ENCODE data around the gene KLF11. TPM values are rescaled to one million over a fixed set of nuclear protein-coding genes. Genes with fewer than 3 reads are reported as not detected.

Gene KLF11
- polyA plus RNA-seq, 1 donor from 2014 or later, result 5.7 TPM

GRCh38 chr2:10053351-10053750 is 10.0 kb downstream of the KLF11 start:
- H3F3A ChIP-seq (ENCODE audit: insufficient read depth, low read length, poor library complexity, severe bottlenecking), result no peaks in the 10 kb centered on the region
- TF ChIP-seq SMC3 (conservative IDR thresholded peaks at IDR 0.05; ENCODE audit: poor library complexity) (no peak), EP300 (conservative IDR thresholded peaks at IDR 0.05; ENCODE audit: poor library complexity, severe bottlenecking) (no peak), RAD21 (conservative IDR thresholded peaks at IDR 0.05) (no peak), POLR2AphosphoS5 (IDR thresholded peaks at IDR 0.05) (no peak), MXI1 (conservative IDR thresholded peaks at IDR 0.05; ENCODE audit: poor library complexity, severe bottlenecking) (no peak), REST (IDR thresholded peaks at IDR 0.05; ENCODE audit: borderline replicate concordance) (no peak), TAF1 (IDR thresholded peaks at IDR 0.05; ENCODE audit: low read depth) (no peak), EZH2 (IDR thresholded peaks at IDR 0.05; ENCODE audit: borderline replicate concordance, insufficient read depth, low read length, poor library complexity, severe bottlenecking) (no peak), CTCF (IDR thresholded peaks at IDR 0.05; ENCODE audit: poor library complexity, severe bottlenecking) (no peak)
- H3K4me3 ChIP-seq (ENCODE audit: low read length), result no peak overlapping the region
- H3K27me3 ChIP-seq (ENCODE audit: insufficient read depth, low read depth, low read length), result no peaks in the 10 kb centered on the region
- H3K9me2 ChIP-seq (ENCODE audit: insufficient read depth, low read length), result no peaks in the 10 kb centered on the region
- H3K27ac ChIP-seq (ENCODE audit: low read length), result no peak overlapping the region
- H4K20me1 ChIP-seq (ENCODE audit: insufficient read depth), result no peaks in the 10 kb centered on the region
- H3K4me2 ChIP-seq (ENCODE audit: low read length), result no peak overlapping the region
- H3K9ac ChIP-seq (ENCODE audit: low read length), result no peak overlapping the region
- no peaks in the 10 kb centered on the region for H3K9me3 ChIP-seq (ENCODE audit: low read length)
- no peak overlapping the region for H2AFZ ChIP-seq (ENCODE audit: low read depth, low read length)
- H3K36me3 ChIP-seq (ENCODE audit: insufficient read depth, low read length), result no peaks in the 10 kb centered on the region
- no peaks in the 10 kb centered on the region for H3K79me2 ChIP-seq (replicated peaks; ENCODE audit: insufficient read depth, low read length)

GRCh38 chr2:10054424-10054823 is 11.1 kb downstream of the KLF11 start:
- Histone ChIP-seq H3K36me3 (ENCODE audit: insufficient read depth, low read length) (no peaks in the 10 kb centered on the region), H4K20me1 (ENCODE audit: insufficient read depth) (no peaks in the 10 kb centered on the region), H3K27me3 (ENCODE audit: insufficient read depth, low read depth, low read length) (no peaks in the 10 kb centered on the region), H3K9me3 (ENCODE audit: low read length) (no peaks in the 10 kb centered on the region), H3K9me2 (ENCODE audit: insufficient read depth, low read length) (no peaks in the 10 kb centered on the region), H3K4me2 (ENCODE audit: low read length) (no peak overlapping the region), H3K27ac (ENCODE audit: low read length) (no peak overlapping the region), H3F3A (ENCODE audit: insufficient read depth, low read length, poor library complexity, severe bottlenecking) (no peaks in the 10 kb centered on the region), H2AFZ (ENCODE audit: low read depth, low read length) (no peak overlapping the region), H3K79me2 (replicated peaks; ENCODE audit: insufficient read depth, low read length) (no peaks in the 10 kb centered on the region), H3K9ac (ENCODE audit: low read length) (no peak overlapping the region), H3K4me3 (ENCODE audit: low read length) (no peak overlapping the region)
- no peak for TF ChIP-seq SMC3 (conservative IDR thresholded peaks at IDR 0.05; ENCODE audit: poor library complexity)
- TF ChIP-seq REST (IDR thresholded peaks at IDR 0.05; ENCODE audit: borderline replicate concordance), result no peak
- no peak for TF ChIP-seq CTCF (IDR thresholded peaks at IDR 0.05; ENCODE audit: poor library complexity, severe bottlenecking)
- no peak for TF ChIP-seq EZH2 (IDR thresholded peaks at IDR 0.05; ENCODE audit: borderline replicate concordance, insufficient read depth, low read length, poor library complexity, severe bottlenecking)
- no peak for TF ChIP-seq MXI1 (conservative IDR thresholded peaks at IDR 0.05; ENCODE audit: poor library complexity, severe bottlenecking)
- no peak for TF ChIP-seq POLR2AphosphoS5 (IDR thresholded peaks at IDR 0.05)
- no peak for TF ChIP-seq RAD21 (conservative IDR thresholded peaks at IDR 0.05)
- no peak for TF ChIP-seq EP300 (conservative IDR thresholded peaks at IDR 0.05; ENCODE audit: poor library complexity, severe bottlenecking)
- TF ChIP-seq TAF1 (IDR thresholded peaks at IDR 0.05; ENCODE audit: low read depth), result no peak
